ENCODE measurements around the gene RPL36.
"Not testable (repeated sequence)": the region's sequence is repeated elsewhere in the genome, so short reads cannot be mapped to it uniquely, and the experiment has no call there.

GRCh38 chr19:5702053-5702410, 11.9 kb downstream of the RPL36 start:
- TF ChIP-seq POLR2A (IDR thresholded peaks at IDR 0.05); CTCF (IDR thresholded peaks at IDR 0.05 in 8 of 11, conservative IDR thresholded peaks at IDR 0.05 in 3 of 11): not testable (repeated sequence)
